ENCODE data around the gene PPT1.

Gene PPT1

DNA sequence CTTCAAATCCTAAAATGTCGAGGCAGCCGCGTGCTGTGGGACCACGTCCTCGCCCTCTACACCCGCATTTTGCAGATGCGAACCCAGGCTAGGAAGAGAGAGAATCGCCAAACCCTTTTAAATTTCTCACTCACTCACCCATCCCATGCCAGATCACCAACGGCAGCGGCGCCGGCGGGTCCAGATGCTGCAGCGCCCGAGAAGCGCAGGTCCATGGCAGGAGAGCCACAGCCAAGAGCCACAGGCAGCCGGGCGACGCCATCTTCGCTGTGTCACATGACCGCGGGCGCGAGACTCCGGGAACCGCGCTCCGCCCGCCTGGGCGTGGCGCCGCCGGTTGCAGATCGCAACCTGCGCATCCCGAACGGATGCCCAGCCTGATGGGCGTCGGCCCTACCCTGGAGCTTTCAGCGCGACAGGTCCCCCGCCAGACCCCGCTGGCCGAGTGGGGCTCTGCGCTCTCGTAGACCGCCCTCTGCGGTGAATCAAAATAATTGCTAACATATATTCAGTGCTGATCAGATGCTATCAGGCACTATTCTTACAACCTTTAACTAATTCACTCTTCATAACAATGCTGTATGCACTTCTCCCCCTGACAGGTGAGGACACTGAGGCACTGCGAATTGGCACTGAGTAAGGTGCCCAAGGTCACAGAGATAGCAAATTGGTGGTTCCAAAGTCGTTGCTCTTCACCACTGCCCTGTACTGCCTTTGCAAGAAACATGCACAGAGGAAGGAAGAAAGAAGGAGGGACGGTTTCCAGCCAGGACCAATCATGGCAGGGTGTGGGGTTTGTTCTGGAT, at the start of gene PPT1:
Gene PPT1, minus strand, starts transcription at position 276 of the 806 bp plus-strand sequence. Its CDS starts 14 bp downstream, at position 262.
- DNase-seq, result peak; percentile 83

DNA sequence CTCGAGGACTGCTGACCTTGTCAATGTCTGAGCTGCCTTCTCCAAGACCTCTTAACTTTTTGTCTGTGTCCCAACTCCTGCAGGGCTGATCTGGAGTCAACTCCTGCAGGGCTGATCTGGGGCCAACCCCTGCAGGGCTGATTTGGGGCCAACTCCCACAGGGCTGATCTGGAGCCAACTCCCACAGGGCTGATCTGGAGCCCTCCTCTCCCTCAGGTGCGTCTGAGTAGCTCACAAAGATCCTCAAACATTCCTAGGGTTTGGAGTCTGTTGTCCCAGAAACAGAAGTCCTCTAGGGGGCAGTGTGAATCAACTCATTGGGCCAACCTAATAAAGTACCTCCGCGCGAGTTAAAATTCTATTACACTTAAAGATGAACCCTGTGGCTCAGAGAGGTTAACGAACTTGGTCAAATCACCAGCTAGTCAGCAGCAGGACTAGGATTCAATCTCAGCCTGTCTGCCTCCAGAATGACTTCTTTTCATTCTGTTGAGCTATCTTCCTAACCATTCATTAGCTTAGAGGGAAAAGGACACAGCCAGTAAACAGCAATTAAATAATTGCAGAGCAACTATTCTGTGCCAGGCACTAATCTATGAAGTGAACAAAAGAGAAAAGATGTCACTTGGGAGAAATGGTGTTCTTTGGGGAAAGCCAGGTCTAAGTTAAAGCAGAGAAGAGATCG, 47.0 kb upstream of the PPT1 start:
- peak; percentile 60 for DNase-seq

DNA sequence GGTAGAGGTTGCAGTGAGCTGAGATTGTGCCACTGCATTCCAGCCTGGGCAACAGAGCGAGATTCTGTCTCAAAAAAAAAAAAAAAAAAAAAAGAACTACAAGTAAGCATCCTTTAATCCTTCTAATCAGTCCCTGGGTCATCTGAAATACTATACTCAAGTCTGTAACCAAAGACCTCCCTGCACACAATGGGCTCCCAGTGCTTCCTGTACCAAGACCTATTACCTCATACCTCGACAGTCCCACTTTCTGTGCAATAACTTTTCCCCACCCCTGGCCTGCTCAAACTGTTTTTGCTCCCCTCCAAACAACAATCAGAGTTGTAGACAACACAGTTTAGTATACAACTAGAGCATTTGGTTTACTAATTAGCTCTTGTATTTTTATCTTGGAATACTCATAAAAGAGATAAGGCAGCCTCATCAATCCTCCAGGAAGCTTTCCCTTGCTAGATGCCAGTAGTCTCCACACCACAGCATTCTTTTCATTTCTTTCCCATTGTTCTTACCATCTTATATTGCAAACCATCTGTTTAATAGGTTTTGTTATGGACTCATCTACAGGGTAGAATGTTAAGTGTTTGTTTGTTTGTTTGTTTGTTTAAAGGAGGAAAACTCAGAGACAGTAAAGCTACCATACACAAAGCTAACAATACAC, 45.0 kb upstream of the PPT1 start:
- DNase-seq, result no peak

DNA sequence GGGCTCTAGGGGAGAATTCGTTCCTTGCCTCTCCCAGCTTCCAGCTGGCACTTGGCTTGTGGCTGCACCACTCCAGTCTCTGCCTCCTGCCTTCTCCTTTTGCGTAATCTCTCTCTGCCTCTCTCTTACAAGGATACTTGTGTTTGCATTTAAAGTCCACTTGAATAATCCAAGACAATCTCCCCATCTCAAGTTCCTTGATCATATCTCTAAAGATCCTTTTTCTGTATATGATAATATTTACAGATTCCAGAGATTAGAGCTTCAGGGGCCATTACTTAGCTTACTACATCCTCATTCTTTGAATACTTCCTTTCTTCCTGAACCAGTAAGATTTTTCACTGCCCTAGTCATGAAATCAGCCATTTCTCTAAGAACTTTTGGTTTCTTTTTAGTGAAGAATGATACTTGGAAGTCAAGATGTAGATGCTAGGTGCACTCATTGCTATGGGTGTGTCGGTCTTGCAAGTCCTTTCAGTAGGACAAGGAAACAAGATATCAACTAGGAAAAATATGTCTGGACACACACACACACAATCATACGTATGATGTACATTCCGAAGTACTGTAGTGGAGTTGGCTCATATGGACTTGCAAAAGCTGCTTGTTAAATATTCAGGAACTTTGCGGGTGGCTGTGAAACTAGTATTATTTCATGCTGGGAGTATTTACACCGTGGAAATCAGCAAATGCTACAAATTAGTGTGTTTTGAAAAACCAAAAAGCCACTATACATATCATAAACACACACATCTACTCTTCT, 43.3 kb upstream of the PPT1 start:
- DNase-seq, result no peak

DNA sequence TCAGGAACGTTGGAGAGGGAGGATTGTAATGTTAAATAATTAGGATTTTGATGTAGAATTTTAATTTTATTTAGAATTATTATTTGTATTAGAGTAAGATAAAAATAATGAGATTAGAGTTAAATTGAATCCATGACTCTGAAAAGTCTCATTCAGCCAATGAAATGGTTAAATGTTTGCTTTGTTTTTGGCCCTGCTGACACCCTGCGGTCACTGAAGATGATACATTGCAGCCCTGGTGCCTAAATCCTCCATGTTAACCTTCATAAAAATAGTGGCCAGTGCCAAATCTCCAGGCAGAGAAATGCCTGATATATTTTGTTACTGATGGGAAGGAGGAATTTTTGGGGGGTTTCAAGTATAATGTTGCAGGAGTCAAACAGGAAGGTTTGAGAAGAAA, 36.8 kb upstream of the PPT1 start:
- no peak for DNase-seq

DNA sequence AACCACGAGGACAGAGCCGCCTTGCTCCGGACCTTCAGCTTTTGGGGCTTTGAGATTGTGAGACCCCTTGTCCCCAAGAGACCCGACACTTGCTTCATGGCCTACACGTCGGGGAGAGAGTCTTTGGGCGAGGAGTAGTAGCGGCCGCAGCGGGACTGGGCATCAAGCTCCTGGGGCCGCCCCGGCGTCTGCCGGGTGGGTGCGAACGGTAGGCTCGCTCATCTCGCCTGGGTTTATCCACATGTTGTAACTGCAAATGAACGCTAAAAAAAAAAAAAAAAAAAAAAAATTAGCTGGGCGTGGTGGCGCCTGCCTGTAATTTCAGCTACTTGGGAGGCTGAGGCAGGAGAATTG, 36.2 kb upstream of the PPT1 start:
- no peak for DNase-seq

DNA sequence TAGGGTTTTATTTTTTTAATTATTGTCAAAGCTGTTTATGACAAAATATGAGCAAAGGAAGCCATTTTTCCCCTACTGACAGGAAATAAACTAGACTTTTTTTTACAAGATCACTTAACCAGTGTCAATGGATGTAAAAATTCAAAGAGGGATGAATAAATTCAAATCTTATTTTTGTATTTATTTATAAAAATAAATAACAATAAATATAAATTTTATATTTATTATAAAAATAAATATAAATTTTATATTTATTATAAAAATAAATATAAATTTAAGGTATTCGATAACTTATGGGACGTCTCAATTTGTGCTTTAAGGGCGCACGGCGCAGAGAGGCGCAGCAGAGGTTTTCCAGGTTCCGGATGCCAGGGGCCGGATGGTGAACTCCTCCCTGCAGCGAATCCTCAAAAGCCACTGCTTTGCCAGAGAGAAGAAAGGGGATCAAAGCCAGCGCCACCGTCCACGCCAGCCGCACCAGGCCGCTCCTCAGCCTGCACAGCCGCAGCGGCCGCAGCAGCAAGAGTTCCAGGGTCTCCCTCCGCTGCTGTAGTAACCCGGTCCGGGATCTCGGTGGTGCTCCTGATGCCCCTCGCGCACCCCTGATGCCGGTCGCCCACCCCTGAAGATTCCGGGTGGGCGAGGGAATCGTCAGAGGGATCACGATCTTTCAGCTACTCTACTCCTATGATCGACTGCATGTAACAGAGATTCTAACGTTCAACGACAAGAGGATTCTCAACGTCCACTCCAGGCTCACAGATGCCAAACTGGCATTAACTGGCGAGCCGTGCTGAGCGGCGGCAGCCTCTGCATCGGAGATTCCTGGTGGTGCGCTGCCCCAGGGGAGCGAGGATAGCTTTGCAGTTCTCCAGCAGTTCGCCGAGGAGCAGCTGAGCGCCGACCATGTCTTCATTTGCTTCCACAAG, 35.6 kb upstream of the PPT1 start:
- no peak for DNase-seq

DNA sequence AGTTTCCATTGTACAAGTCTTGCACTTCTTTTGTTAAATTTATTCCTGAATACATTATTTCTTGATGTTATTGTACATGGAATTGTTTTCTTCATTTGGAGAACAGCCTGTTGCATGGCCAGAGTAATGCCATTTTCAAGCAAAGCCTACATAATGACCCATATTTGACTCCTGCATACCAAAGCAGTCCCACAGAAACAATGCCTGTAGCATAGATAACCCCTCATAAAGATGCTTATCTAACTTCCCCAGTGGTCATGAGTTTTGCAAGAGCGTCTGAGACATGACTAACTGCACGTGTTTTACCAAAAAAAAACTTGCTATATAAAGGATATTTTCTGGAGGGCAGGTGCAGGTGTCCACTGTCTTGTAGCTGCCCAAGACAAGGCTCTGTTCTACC, 33.8 kb upstream of the PPT1 start:
- DNase-seq, result no peak

DNA sequence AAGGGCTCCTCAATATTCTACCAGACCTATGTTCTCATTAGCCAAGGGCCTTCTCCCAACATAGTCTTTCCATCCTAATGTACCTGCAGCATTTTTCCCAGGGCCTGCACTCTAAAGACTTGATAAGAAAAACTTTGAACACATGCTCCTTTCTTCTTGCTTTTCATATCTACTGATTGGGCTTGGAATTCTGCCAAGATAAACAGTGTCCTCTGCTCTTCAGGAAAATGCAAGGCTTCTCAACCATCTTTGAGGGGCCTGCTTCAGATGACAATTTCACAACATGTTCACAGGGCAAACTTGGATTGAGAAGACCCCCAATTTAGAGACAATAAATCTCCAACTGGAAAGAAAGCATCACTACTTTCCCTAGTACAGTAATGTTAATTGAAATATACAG, 25.8 kb upstream of the PPT1 start:
- no peak for DNase-seq

DNA sequence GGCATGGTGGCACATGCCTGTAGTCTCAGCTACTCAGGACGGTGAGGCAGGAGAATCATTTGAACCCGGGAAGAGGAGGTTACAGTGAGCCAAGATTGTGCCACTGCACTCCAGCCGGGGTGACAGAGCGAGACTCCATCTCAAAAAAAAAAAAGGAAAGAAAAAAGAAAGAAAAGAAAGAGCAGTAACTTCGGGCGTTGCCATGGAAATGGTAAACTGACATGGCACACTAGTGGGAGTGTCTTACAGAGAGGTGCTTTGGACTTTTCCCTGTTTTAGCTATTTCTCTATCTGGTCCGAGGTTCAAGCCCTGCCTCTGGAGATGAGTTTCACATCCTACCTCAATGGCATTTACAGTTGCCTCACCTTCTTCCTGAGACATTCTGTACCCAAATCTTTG, 23.1 kb upstream of the PPT1 start:
- no peak for DNase-seq

DNA sequence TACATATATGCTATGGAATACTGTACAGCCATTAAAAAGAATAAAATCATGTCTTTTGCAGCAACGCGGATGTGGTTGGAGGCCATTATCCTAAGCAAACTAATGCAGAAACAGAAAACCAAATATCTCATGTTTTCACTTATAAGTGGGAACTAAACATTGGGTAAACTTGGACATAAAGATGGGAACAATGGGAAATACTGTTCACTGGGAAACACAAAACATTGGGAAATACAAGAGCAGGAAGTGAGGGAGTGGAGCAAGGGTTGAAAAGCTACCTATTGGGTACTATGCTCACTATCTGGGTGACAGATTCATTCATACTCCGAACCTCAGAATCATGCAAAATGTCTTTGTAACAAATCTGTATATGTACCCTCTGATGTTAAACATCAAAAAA, 17.3 kb upstream of the PPT1 start:
- no peak for DNase-seq

DNA sequence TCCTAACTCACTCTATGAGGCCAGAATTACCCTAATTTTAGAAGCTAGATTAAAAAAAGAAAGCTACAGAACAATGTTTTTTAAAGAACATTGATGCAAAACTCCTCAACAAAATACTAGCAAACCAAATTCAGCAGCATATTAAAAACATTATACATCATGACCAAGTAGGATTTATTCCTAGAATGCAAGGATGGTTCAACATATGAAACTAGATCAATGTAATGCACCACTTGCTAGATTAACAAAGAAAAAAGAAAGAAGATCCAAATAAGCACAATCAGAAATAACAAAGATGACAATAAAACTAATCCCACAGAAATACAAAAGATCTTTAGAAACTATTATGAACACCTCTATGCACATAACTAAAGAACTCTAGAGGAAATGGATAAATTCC, 13.3 kb upstream of the PPT1 start:
- no peak for DNase-seq

DNA sequence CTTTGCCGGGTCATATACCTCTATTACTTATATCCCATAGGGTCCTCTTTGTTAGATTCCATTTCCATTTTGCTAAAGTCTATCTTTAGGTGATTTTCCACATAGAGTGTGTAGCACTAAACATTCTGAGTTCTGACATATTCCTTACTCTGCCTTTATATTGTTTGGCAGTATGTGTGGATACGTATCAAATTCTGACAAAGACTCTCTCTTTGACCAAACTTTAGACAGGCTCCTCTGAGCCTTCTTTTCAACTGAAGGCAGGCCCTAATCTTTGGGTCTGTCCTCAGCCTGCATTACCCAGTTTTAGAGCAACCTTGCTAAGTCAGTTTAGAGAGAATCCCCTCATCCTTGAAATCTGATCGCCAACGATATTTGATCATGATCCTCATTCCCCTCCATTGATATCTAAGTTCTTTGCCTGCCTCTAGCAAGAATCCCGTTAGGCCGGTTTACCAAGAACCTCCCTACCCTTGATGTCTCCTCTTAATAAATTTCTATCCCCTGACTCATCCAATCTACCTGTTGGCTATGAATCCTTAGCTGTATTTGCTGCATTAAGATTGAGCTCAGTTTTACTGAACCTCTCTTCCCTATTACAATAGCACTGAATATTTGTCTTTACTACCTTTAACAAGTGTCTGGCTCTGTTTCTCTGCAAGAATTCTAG, 10.4 kb upstream of the PPT1 start:
- DNase-seq, result no peak

DNA sequence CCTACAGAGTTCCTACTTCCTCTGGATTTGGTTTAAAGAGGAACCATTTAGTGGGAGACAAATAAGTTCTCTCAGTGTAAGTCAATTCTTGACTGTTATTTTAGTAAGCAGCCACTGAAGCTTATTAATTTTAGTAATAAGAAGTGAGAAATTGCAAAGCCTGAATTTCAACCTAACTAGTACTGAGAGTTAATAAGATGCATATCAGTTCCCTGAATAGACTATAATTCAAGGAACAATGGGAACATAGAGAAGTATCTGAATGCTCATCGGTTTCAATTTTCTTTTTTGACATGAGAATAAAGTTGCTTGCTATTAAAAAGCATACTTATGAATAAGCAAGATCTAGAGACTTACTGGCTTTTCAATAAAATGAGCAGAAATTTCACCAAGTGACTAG, 8.0 kb upstream of the PPT1 start:
- DNase-seq, result no peak

DNA sequence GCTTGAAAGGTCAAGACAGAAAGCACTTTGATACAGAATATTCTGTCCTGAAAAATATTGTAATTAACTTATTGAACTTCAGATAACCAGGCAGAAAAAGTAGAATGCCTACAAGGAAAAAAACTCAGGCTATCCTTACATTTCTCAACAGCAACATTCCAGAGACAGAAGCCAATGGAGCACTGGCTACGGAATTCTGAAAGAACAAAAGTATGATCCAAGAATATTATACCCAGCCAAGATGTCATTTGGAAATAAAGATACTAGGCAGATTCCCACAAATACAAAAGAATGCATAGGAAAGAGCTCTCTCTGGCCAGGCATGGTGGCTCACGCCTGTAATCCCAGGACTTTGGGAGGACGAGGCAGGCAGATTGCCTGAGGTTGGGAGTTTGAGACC, 5.8 kb upstream of the PPT1 start:
- DNase-seq, result no peak

DNA sequence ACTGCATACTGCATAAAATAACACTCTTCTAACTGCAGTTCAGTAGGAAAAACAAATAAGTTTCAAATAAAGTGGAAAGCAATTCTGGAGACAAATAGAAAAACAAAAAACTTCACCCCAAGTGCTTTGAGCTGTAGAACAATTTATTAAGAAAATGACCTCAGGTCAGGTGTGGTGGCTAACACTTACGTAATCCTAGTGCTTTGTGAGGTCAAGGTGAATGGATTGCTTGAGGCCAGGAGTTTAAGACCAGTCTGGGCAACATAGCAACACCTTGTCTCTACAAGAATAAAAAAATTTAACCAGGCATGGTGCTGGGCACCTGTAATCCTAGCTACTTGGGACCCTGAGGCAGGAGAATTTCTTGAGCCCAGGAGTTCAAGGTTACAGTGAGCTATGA, 5.0 kb upstream of the PPT1 start:
- DNase-seq, result no peak

DNA sequence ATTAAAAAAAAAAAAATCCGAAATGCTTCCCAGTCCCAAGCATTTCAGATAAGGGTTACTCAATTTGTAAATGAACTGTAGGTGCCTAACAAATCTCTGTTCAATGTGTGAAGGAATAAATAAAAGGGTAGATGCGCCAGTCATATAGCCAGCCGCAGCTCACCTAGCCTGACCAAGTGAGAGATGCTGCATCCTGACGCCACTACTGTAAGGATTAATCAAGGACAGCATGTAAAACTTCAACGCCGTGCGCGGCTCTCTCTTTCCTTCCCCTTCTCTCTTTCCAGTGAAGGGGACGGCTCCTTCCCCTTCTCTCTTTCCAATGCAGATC, 441 bp downstream of the PPT1 start:
- DNase-seq, result no peak

DNA sequence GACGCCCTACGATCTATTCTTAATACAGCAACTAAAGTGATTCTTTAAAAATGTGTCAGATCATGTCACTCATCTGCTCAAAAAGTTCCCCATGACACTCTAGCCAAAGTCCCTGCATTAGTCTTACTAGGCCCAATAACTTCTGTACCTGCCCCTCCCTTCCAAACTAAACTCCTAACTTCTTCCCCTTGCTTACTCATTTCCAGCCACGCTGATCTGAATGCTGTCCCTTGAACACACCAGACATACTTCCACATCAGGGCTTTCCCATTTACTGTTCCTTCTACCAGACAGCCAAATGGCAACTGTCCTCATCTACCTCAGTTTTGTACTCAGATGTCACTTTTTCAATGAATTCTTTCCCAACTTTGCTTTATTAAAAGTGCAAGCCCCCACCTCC, 1.2 kb downstream of the PPT1 start:
- DNase-seq, result no peak

DNA sequence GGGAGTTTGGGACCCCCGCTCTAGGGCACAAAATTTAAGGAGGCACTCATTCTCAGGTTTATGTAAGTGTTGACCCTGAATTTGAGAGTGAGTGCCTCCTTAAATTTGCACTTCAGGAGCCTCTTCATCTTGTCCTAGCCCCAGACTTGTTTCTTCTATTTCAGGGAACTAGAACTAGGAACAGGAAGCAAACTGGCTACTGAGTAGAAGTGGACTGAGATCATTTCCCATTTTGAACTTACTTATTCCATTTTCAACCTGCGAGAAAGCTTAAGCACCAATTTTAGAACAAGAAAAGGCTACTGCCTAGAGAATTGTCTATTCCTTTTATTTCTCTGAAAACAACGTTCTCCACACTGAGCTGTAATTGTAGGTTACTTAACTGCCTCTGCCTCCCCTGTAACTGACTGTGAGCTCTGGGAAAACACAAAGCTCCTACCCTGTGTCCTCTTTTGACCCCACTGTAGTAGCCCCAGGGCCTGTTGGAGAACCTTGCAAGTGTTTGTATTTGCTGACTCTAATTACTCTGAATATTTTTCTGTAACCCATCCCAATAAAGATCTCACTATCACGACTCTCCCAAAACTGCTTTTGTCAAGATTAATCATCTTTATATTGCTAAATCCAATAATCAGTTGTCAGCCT, 2.5 kb downstream of the PPT1 start:
- DNase-seq, result no peak

DNA sequence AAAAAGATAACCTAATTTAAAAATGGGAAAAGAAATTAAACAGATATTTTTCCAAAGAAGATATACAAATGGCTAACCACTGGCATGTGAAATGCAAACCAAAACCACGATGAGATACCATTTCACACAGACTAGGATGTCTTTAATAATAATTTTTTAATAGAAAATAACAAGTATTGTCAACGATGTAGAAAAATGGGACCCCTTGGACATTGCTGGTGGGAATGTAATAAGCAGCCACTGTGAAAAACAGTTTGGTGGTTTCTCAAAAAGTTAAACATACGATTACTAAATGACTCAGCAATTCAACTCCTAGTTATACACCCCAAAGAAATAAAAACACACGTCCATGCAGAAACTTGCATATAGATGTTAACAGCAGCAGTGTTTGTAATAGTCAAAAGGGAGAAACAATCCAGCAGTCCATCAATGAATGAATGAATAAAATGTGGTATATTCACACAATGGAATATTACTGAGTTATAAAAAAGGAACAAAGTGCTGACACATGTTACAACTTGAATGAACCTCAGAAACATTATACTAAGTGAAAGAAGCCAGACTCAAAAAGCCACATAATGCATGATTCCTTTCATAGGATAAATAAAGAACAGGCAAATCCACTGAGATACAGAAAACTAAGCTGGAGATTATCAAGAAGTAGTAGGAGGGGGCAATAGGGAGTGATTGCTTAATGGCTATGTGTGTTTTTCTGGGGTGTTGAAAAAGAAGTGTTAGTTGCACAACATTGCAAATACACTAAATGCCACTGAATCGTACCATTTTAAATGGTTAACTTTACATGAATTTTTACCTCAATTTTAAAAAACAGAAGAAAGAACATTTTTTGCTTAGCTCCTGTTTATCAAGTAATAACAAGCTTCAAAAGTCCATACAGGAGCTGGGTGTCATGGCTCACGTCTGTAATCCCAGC, 4.1 kb downstream of the PPT1 start:
- DNase-seq, result no peak
